HG03342 (cell line): ENCODE data around the gene RIBC2.
"Not testable (repeated sequence)": the region's sequence is repeated elsewhere in the genome, so short reads cannot be mapped to it uniquely, and the experiment has no call there.

Experiments
- ATAC-seq: cut with Tn5 transposase; IDR thresholded peaks from one replicate; pipeline ENCODE4 v1.9.1; 2021; ENCODE audit warnings: mild to moderate bottlenecking, moderate library complexity; ENCODE audit not compliant: unreplicated experiment

RIBC2 gene, protein sequence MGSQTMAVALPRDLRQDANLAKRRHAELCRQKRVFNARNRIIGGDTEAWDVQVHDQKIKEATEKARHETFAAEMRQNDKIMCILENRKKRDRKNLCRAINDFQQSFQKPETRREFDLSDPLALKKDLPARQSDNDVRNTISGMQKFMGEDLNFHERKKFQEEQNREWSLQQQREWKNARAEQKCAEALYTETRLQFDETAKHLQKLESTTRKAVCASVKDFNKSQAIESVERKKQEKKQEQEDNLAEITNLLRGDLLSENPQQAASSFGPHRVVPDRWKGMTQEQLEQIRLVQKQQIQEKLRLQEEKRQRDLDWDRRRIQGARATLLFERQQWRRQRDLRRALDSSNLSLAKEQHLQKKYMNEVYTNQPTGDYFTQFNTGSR

GRCh38 chr22:45413368-45414211, at the start of gene RIBC2, which contains the start of gene SMC1B:
TSS of gene RIBC2 (plus strand) at chr22:45413693. CDS start at chr22:45413887, 194 bp downstream.
TSS of gene SMC1B (minus strand) at chr22:45413599. CDS start at chr22:45413567, 32 bp downstream.
- ATAC-seq = no peak

DNA sequence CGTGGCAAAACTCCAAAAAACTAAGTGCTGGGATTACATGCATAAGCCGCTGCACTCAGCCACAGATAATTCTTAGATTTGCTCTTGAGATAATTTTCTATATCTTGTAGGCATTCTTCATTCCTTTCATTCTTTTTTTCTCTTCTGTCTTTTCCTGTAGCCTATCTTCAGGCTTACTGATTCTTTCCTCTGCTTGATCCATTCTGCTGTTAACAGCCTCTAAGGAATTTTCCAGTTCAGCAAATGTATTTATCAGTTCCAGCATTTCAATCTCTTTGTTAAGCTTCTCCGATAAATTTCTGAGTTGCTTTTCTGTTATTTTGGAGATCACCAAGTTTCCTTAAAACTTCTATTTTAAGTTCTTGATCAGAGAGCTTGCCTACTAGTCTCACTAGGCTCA, 46.8 kb upstream of the RIBC2 start:
- ATAC-seq = no peak

GRCh38 chr22:45373592-45373991, 39.9 kb upstream of the RIBC2 start:
- not testable (repeated sequence) for ATAC-seq

- ATAC-seq = no peak
Measured at GRCh38 chr22:45376009-45376408, 37.5 kb upstream of the RIBC2 start.

GRCh38 chr22:45376703-45377102, 36.8 kb upstream of the RIBC2 start:
- ATAC-seq = no peak

DNA sequence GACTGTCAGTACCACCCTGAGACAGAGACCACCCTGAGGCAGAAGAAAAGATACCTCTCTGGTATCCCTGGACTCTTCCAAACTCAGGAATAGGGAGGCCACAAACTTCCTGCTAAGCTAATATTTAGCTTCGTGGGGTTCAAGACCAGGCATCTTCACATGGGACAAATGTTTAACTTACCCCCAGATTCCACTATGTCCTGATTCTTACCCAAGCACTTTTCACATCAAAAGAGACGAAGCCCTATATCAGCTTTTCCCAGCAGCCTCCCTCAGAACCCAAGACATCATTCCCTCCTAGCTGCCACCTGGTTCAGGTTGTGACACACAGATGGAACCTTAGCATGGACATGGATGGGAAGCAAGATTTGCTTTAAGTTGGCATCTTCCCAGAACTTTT, 32.1 kb upstream of the RIBC2 start:
- no peak for ATAC-seq

GRCh38 chr22:45389546-45389945, 23.9 kb upstream of the RIBC2 start:
- ATAC-seq = no peak

DNA sequence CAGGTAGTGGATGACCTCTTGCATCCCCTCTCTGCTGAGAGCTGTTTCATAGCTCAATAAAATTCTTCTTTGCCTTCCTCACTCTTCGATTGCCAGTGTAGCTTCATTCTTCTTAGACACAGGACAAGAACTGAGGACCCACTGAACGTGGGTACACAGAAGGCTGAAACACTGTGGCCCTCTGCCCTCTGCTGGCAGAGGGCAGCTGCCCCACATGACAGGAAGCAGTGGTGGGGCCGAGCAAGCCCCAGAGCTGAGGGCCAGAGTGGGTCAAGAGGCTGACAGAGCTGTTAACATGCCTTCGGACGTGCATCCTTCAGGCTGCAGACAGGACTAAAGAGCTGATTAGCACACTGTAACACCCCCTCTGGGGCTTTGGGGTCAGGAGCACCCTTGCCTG, 15.7 kb upstream of the RIBC2 start:
- no peak for ATAC-seq

- no peak for ATAC-seq
Measured at GRCh38 chr22:45398214-45398613, 15.3 kb upstream of the RIBC2 start.

DNA sequence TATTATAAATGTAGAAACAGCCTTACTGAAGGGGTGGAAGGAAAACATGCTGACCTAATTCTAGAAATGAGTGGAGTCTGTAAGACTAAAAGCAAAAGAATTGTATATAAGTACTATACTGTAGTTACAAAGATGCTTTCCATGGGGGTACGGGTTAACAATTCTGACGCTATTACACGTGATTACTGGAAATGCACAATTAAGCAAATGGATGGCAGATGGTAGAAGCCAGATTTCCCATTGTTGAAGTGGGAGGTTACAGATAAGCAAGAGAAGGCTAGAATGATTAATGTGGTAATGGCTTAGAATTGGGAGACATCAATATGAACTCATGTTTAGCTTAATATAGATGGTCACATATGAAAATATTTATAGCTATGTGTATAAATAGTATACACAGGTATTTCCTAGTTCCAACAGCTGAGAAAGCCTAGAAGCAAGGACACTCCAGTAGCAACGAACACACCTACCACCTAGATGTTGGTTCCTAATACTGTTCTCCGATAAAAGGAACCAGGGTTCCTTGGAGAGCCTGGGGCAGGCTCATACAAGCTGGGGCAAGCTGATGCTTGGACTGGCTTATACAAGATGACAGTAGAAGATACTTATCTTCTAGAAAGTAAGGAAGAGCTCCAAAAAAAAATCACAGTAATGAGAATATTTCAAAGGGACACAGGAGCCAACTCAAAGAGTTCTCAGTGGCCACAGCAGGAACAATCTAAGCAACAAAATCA, 13.6 kb upstream of the RIBC2 start:
- ATAC-seq = no peak

- no peak for ATAC-seq
Measured at GRCh38 chr22:45402466-45402985, 11.0 kb upstream of the RIBC2 start.

DNA sequence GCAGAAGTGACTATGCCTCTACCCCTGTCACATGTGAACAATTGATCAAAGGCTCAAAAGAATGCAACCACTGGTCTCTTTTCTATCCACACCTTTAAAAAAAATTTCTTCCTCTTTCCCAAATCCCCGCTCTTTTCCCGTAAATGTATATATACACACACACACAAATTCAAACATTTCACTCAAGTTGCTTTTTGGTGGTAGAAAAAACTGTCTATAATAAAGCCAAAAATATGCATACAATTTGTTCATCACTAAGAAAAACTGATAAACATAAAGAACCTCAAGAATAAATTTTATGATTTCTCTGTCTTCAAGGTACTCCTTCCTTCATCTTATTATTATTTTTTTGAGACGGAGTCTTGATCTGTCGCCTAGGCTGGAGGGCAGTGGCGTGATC, 5.7 kb upstream of the RIBC2 start:
- ATAC-seq = no peak

- no peak for ATAC-seq
Measured at GRCh38 chr22:45413013-45413367, 503 bp upstream of the RIBC2 start.

DNA sequence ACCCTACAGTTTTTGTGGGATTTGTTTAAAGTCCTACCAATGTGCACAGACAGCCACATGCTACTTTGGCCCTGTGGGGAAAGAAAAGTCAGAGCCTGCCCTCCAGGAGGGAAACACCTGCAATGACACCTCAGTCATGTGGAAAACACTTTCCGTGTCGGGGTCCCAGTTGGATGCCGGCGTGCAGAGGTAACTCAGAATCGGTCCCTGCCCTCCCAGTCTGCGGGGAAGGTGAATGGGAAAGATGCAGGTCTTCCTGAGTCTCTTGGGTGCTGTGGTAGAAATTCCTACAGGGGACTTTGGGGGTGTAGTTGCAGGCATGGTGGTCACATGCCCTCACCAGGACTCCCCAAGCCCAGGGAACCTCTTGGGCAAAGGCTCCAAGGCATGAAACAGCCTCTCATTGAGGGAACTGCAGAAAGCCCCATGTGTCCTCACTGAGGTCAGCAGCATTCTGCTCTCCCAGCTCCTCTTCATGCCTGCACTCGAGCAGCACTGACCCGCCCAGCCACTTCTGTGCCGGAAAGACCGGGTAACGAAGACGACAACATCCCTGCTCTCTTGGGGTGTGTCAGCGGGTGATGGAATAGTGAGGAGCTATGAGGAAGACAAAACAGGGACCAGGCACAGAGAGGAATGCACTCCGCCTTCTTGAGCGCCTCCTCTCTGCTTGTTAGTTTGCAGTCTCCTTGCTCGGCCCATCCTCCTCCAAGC, 4.7 kb downstream of the RIBC2 start:
- no peak for ATAC-seq

DNA sequence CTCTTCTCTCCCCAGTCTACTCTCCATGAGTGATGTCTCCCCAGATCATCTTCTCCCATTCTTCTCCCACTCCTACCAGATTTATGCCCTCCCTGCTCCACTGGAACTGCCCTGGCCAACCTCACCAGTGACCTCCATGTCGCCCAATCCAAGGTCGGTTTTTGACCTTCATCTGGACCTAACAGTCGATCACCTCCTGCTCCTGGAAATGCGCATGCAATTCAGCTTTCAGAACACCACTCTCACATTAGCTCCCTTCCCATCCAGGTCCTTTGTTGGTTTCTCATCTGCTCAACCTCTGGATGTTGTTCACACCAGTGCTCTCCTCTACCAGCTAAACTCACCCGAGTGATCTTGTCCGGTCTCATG, 5.3 kb downstream of the RIBC2 start:
- ATAC-seq = no peak

DNA sequence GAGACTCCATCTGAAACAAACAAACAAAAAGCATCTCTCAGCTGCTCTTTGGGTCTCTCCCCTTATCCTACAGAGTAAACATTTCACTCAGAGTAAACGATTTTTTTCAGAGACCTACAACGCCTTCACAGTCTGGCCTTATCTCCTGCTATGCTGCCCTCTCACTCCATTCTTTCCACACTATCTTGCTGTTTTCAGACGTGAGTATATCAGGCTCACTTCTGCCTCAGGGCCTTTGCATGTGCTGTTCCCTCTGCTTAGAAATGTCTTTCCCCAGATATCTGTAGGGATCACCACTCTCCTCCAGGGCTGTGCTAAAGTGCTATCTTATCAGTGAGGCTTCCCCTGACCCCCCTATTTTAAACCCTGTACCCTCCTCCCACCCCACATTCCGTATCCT, 6.5 kb downstream of the RIBC2 start:
- no peak for ATAC-seq

- no peak for ATAC-seq
Measured at GRCh38 chr22:45420539-45420938, 7.0 kb downstream of the RIBC2 start.

- ATAC-seq = no peak
Measured at GRCh38 chr22:45421349-45422055, 8.0 kb downstream of the RIBC2 start.

GRCh38 chr22:45422237-45422983, 8.9 kb downstream of the RIBC2 start:
- no peak for ATAC-seq
